Measurements from ENCODE around the gene RNH1. TPM values are rescaled to one million over a fixed set of nuclear protein-coding genes. Genes with fewer than 3 reads are reported as not detected.

RNH1 gene
- total and polyA plus RNA-seq, 3 experiments from 2014 or later = 118 to 183 (median 125) TPM

DNA sequence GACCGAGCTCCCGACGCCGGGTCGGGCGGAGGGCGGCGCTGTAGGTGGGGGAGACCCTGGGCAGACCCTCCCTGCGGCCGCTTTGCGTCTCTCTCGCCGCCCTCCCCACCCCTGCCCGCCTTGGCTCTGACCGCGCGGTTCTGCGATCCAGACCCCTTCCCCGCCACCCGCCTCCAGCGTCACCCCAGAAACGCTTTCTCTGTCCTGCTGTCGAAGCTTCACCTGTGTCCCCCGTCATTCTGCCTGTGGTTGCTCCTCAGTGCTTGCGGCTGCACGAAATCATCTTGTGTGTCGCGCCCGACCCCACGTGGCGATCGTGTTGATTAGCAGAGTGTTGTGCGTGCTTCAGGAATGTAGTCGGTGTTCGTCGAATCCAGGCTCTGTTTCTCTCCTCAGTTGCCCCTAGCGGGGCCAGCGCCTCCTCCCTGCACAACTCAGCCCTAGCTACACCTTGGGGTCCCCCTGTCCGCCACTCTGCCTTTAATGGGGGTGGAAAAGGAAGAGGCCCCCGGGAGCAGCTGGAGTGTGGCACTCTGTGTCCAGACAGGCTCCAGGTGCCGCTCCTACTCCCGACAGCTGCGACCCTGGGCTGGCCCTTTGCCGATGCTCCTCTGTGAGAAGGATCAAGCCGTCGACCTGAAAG, 56.1 kb downstream of the RNH1 start:
- no peaks in the 10 kb centered on the region for H3K27me3 Mint-ChIP-seq
- peaks cover 14% of the 10 kb centered on the region for H3K36me3 ChIP-seq (ENCODE audit: insufficient read depth, low read length)
- peak overlapping the region; percentile 91 to 100 (median 99) for H3K27ac Mint-ChIP-seq
- peaks cover 0 to 29% (median 0%) of the 10 kb centered on the region in 3 donors for H3K36me3 Mint-ChIP-seq
- peak overlapping the region; percentile 90 to 100 (median 98) for H3K4me3 Mint-ChIP-seq
- H3K4me1 ChIP-seq (ENCODE audit: insufficient read depth, low read length) = peaks cover 23% of the 10 kb centered on the region
- peak overlapping the region; percentile 71 for H3K4me3 ChIP-seq (ENCODE audit: low read length)
- no peaks in the 10 kb centered on the region for H3K27me3 ChIP-seq (ENCODE audit: insufficient read depth, low read length, poor library complexity, severe bottlenecking)
- H3K9me3 ChIP-seq (ENCODE audit: low read length) = no peaks in the 10 kb centered on the region
- CTCF ChIA-PET = interaction anchor here (0.6 to 10.4 kb wide), 24 partner anchors 11 to 244 kb away, joined by 3 to 158 read pairs (median 4); partner anchors contain the start of genes BET1L, PSMD13, RIC8A and RNH1
- peaks cover 19 to 38% (median 25%) of the 10 kb centered on the region in 3 donors for H3K4me1 Mint-ChIP-seq
- no peaks in the 10 kb centered on the region for H3K9me3 Mint-ChIP-seq
- H3K27ac ChIP-seq (ENCODE audit: low read depth, low read length) = peak overlapping the region; percentile 75
- POLR2A ChIA-PET = interaction anchor here (0.6 to 7.5 kb wide), 7 partner anchors 36 to 244 kb away, joined by 3 to 71 read pairs (median 15); partner anchors contain the start of genes BET1L, RIC8A, RNH1 and SIGIRR
- DNase-seq = peak; percentile 68 to 91 (median 85)

DNA sequence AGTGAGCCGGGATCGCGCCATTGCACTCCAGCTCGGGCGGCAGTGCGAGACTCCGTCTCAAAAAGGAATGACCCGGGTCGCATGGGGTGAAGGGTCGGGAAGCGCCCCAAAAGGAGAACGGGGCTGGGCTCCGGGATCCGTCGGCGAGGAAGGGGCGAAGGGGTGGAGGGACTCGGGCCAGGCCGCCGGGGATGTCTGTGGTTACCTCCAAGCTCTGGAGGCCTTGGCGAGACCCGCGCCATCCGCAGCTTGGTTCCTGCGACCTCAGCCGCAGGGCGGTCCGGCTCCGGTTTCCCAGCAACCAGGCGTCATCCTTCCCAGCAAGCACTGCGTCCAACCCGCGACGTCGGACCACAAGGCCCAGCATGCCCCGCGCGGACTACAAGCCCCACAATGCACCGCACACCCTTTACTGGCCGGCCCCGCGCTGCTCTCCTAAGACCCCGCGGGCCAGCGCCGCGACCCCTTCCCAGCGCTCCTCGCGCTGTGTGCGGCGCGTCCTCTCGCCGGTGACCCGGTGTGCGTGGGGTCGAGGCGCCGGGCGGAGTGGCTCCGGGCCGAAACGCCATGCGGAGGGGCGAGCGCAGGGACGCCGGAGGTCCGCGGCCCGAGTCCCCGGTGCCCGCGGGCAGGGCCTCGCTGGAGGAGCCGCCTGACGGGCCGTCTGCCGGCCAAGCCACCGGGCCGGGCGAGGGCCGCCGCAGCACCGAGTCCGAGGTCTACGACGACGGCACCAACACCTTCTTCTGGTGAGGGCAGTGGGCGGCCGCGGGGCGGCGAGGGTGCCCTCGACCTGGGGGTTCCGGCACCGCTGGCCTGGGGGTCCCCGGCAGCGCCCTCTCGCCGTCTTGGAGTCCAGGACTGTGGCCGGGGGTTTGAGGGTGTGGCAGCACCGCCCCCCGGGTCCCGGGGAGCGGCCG, 56.9 kb downstream of the RNH1 start, which contains the start of gene PTDSS2:
PTDSS2 (plus strand) TSS at position 391 of the 920 bp plus-strand sequence; CDS start at position 568, 177 bp downstream.
- peaks cover 22% of the 10 kb centered on the region for H3K4me1 ChIP-seq (ENCODE audit: insufficient read depth, low read length)
- no peaks in the 10 kb centered on the region for H3K27me3 Mint-ChIP-seq
- no peaks in the 10 kb centered on the region for H3K27me3 ChIP-seq (ENCODE audit: insufficient read depth, low read length, poor library complexity, severe bottlenecking)
- no peaks in the 10 kb centered on the region for H3K9me3 ChIP-seq (ENCODE audit: low read length)
- ChIA-PET CTCF (interaction anchor here (0.6 to 10.4 kb wide), 26 partner anchors 10 to 243 kb away, joined by 3 to 158 read pairs (median 5); partner anchors contain the start of genes BET1L, PSMD13, RIC8A and RNH1), POLR2A (interaction anchor here (0.6 to 7.5 kb wide), 8 partner anchors 28 to 243 kb away, joined by 3 to 71 read pairs (median 12); partner anchors contain the start of genes BET1L, RIC8A, RNH1 and SIGIRR)
- peaks cover 17 to 35% (median 25%) of the 10 kb centered on the region in 3 donors for H3K4me1 Mint-ChIP-seq
- H3K4me3 ChIP-seq (ENCODE audit: low read length) = peak within 1 kb of the TSS; percentile 71
- DNase-seq = peak; percentile 90 to 96 (median 92)
- peaks cover 14% of the 10 kb centered on the region for H3K36me3 ChIP-seq (ENCODE audit: insufficient read depth, low read length)
- peaks cover 0 to 29% (median 0%) of the 10 kb centered on the region in 3 donors for H3K36me3 Mint-ChIP-seq
- peak within 1 kb of the TSS; percentile 91 to 100 (median 98) for H3K4me3 Mint-ChIP-seq
- H3K9me3 Mint-ChIP-seq = no peaks in the 10 kb centered on the region
- peak within 1 kb of the TSS; percentile 95 to 100 (median 99) for H3K27ac Mint-ChIP-seq
- H3K27ac ChIP-seq (ENCODE audit: low read depth, low read length) = peak within 1 kb of the TSS; percentile 75

DNA sequence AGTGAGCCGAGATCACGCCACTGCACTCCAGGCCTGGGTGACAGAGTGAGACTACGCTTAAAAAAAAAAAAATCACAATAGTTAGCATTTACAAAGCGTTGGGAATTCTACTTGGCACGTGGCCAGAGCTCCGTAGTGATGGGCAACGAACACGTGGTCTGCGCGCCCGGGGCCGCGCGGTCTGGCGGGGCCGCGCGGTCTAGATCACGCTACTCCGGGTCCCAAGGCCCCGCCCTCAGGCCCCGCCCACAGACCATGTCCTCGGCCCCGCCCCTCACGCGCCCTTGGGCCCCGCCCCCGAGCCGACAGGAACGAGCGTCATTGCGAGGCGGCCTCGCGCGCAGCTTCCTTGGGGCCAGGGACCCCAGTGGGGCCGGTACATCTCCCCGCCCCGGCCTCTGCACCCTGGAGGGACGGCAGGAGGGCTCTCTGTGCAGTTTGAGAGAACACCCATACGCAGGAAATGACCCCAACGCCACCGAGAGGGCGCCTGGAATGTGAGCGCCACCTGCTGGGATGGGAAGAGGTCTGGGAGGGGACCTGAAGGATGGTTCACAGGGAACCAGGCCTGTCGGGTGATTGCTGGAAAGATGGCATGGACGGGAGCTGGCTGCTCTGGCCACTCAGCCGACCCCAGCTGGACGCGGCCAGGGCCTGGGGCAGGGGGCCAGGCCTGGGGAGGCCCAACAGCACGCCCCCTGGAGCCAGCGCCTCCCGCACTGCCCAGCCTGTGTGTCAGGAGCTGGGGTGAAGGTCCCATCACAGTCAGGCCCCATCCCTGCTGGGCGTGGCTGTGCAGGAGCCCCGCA, 58.9 kb downstream of the RNH1 start:
- Mint-ChIP-seq H3K9me3 (no peaks in the 10 kb centered on the region), H3K4me3 (peak overlapping the region; percentile 88 to 97 (median 90)), H3K4me1 (peaks cover 15 to 30% (median 25%) of the 10 kb centered on the region in 3 donors), H3K36me3 (peaks cover 0 to 15% (median 0%) of the 10 kb centered on the region in 3 donors), H3K27ac (peak overlapping the region; percentile 94 to 98 (median 98)), H3K27me3 (peaks cover 0 to 2% of the 10 kb centered on the region in 2 donors)
- peaks cover 22% of the 10 kb centered on the region for H3K4me1 ChIP-seq (ENCODE audit: insufficient read depth, low read length)
- ChIA-PET POLR2A (interaction anchor here (0.6 to 7.5 kb wide), 9 partner anchors 9 to 241 kb away, joined by 3 to 71 read pairs (median 8); partner anchors contain the start of genes BET1L, PHRF1, RIC8A and RNH1), CTCF (interaction anchor here (0.8 to 10.4 kb wide), 19 partner anchors 8 to 241 kb away, joined by 3 to 158 read pairs (median 6); partner anchors contain the start of genes BET1L, PSMD13, RIC8A and SIGIRR)
- peak overlapping the region; percentile 79 for H3K27ac ChIP-seq (ENCODE audit: low read depth, low read length)
- no peaks in the 10 kb centered on the region for H3K27me3 ChIP-seq (ENCODE audit: insufficient read depth, low read length, poor library complexity, severe bottlenecking)
- peaks cover 3% of the 10 kb centered on the region for H3K36me3 ChIP-seq (ENCODE audit: insufficient read depth, low read length)
- DNase-seq = peak; percentile 90 to 96 (median 93)
- H3K4me3 ChIP-seq (ENCODE audit: low read length) = peak overlapping the region; percentile 76
- no peaks in the 10 kb centered on the region for H3K9me3 ChIP-seq (ENCODE audit: low read length)

DNA sequence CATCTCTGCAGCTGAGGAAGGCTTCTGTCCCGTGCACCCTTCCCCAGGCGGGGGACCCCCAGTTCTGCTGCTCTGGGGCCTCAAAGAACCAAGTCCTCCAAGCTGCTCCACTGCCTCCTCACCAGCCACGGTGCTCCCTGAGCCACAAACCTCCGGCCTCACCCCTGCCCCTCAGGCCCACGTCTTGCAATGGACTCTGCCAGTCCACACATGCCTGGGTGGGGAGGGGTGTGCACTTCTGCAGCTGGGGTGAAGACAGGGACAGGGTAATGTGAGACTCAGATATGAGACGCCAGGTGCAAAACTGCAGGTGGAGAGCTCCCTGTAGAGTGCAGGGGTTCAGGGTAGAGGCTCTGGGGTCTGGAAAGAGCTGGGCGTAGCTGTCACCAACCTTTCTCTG, 60.2 kb downstream of the RNH1 start:
- peak overlapping the region in 3 of 8 donors; percentile 17 to 51 (median 36) for H3K27ac Mint-ChIP-seq
- peaks cover 25% of the 10 kb centered on the region for H3K4me1 ChIP-seq (ENCODE audit: insufficient read depth, low read length)
- no peak overlapping the region for H3K4me3 ChIP-seq (ENCODE audit: low read length)
- H3K27me3 ChIP-seq (ENCODE audit: insufficient read depth, low read length, poor library complexity, severe bottlenecking) = no peaks in the 10 kb centered on the region
- no peaks in the 10 kb centered on the region for H3K9me3 ChIP-seq (ENCODE audit: low read length)
- peaks cover 0 to 11% (median 0%) of the 10 kb centered on the region in 3 donors for H3K36me3 Mint-ChIP-seq
- no peaks in the 10 kb centered on the region for H3K9me3 Mint-ChIP-seq
- ChIA-PET POLR2A (interaction anchor here (1.6 to 7.5 kb wide), 3 partner anchors 28 to 40 kb away, joined by 4 to 71 read pairs (median 15); partner anchors contain the start of gene SIGIRR), CTCF (interaction anchor here (0.6 to 10.4 kb wide), 6 partner anchors 31 to 166 kb away, joined by 3 to 158 read pairs (median 17); partner anchors contain the start of gene SIGIRR)
- H3K27ac ChIP-seq (ENCODE audit: low read depth, low read length) = no peak overlapping the region
- no peaks in the 10 kb centered on the region for H3K36me3 ChIP-seq (ENCODE audit: insufficient read depth, low read length)
- peak overlapping the region in 3 of 7 donors; percentile 29 to 50 (median 41) for H3K4me3 Mint-ChIP-seq
- DNase-seq = peak in 1 of 5 donors; percentile 43
- H3K4me1 Mint-ChIP-seq = peaks cover 15 to 33% (median 25%) of the 10 kb centered on the region in 3 donors
- H3K27me3 Mint-ChIP-seq = peaks cover 0 to 2% of the 10 kb centered on the region in 2 donors

DNA sequence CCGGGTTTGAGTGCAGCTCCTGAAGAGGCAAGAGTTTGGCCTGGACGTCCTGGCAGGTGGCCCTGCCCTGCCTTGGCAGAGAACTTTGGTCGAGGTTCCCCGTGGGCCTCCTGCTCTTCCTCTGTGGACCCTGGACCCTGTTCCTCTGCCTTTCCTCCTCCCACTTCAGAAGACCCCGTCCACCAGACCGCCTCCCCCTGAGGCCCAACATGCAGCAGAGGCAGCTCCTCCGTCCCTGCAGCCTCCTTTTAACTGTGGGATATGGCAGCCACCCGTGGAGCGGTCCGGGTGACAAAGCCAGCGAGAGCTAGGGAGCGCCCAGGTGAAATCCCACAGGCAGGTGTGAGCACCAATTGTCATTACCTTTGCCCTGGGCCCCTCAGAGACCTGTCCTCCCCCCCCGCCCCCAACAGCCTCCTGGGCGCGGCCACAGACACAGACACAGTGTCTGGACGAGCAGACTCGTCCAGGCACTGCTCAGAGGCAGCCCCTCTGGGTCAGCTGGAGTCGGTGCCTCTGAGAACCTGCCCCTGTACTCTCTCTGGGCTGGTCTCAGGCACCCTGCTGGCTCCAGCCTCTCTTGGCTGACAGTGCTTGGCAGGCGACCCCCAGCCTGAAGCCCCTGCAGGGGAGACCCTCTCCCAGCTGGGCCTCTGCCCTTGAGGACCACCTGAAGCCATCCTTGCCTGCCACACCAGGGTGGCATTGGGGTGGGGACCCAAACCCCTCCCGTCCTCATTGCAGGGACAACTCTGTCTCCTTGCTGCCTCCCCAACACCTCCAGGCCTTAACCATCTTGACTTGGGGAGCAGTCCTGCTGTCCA, 61.1 kb downstream of the RNH1 start:
- H3K27ac ChIP-seq (ENCODE audit: low read depth, low read length) = no peak overlapping the region
- no peaks in the 10 kb centered on the region for H3K27me3 ChIP-seq (ENCODE audit: insufficient read depth, low read length, poor library complexity, severe bottlenecking)
- Mint-ChIP-seq H3K27me3 (peaks cover 0 to 2% of the 10 kb centered on the region in 2 donors), H3K9me3 (no peaks in the 10 kb centered on the region), H3K27ac (peak overlapping the region in 2 of 8 donors; percentile 23 to 24), H3K36me3 (peaks cover 0 to 4% (median 0%) of the 10 kb centered on the region in 3 donors), H3K4me1 (peaks cover 13 to 32% (median 21%) of the 10 kb centered on the region in 3 donors), H3K4me3 (peak overlapping the region in 2 of 7 donors; percentile 41 to 67)
- H3K36me3 ChIP-seq (ENCODE audit: insufficient read depth, low read length) = no peaks in the 10 kb centered on the region
- peak in 1 of 5 donors; percentile 47 for DNase-seq
- peaks cover 26% of the 10 kb centered on the region for H3K4me1 ChIP-seq (ENCODE audit: insufficient read depth, low read length)
- no peak overlapping the region for H3K4me3 ChIP-seq (ENCODE audit: low read length)
- H3K9me3 ChIP-seq (ENCODE audit: low read length) = no peaks in the 10 kb centered on the region
- POLR2A ChIA-PET = interaction anchor here (7.5 kb wide), 1 partner anchor 31 kb away, joined by 71 read pairs; the partner anchor contains the start of gene SIGIRR
- CTCF ChIA-PET = interaction anchor here (1.0 to 10.4 kb wide), 2 partner anchors 29 to 38 kb away, joined by 3 to 158 read pairs; no protein-coding TSS in a partner anchor
